IPS-18c (cell line): ENCODE results near the gene DNAH9.

Experiments
- H3K4me3 ChIP-seq: 2 replicates; pipeline ENCODE4 v1.7.0; 2013; ENCODE audit warnings: low read depth, mild to moderate bottlenecking, low read length, moderate library complexity; ENCODE audit not compliant: insufficient read depth
- H3K9me3 ChIP-seq: one replicate; pipeline ENCODE4 v1.6.1; 2013; ENCODE audit warnings: mild to moderate bottlenecking, low read length, moderate library complexity; ENCODE audit not compliant: control insufficient read depth, insufficient read depth

The DNAH9 gene

GRCh38 chr17:11583306-11583992 is 14.8 kb upstream of the DNAH9 start:
- Histone ChIP-seq H3K9me3 (no peaks in the 10 kb centered on the region), H3K4me3 (no peak overlapping the region)

- Histone ChIP-seq H3K4me3 (no peak overlapping the region), H3K9me3 (no peaks in the 10 kb centered on the region)
Measured at GRCh38 chr17:11589716-11590115, 8.6 kb upstream of the DNAH9 start.

- Histone ChIP-seq H3K4me3 (no peak overlapping the region), H3K9me3 (peaks cover 3% of the 10 kb centered on the region)
Measured at GRCh38 chr17:11601661-11602060, 3.4 kb downstream of the DNAH9 start.

GRCh38 chr17:11608396-11608795 is 10.1 kb downstream of the DNAH9 start:
- Histone ChIP-seq H3K9me3 (no peaks in the 10 kb centered on the region), H3K4me3 (no peak overlapping the region)

- Histone ChIP-seq H3K9me3 (no peaks in the 10 kb centered on the region), H3K4me3 (no peak overlapping the region)
Measured at GRCh38 chr17:11610999-11611566, 12.8 kb downstream of the DNAH9 start.

GRCh38 chr17:11612956-11613355 is 14.7 kb downstream of the DNAH9 start:
- Histone ChIP-seq H3K9me3 (no peaks in the 10 kb centered on the region), H3K4me3 (no peak overlapping the region)

- no peaks in the 10 kb centered on the region for H3K9me3 ChIP-seq
- H3K4me3 ChIP-seq: no peak overlapping the region
Measured at GRCh38 chr17:11618861-11619566, 20.7 kb downstream of the DNAH9 start.

GRCh38 chr17:11622492-11622891 is 24.2 kb downstream of the DNAH9 start:
- H3K4me3 ChIP-seq: no peak overlapping the region
- H3K9me3 ChIP-seq: no peaks in the 10 kb centered on the region

GRCh38 chr17:11624976-11625375 is 26.7 kb downstream of the DNAH9 start:
- Histone ChIP-seq H3K4me3 (no peak overlapping the region), H3K9me3 (no peaks in the 10 kb centered on the region)

GRCh38 chr17:11625878-11626277 is 27.6 kb downstream of the DNAH9 start:
- Histone ChIP-seq H3K9me3 (no peaks in the 10 kb centered on the region), H3K4me3 (no peak overlapping the region)

- no peak overlapping the region for H3K4me3 ChIP-seq
- H3K9me3 ChIP-seq: no peaks in the 10 kb centered on the region
Measured at GRCh38 chr17:11627301-11627940, 29.2 kb downstream of the DNAH9 start.

GRCh38 chr17:11628374-11628773 is 30.1 kb downstream of the DNAH9 start:
- no peaks in the 10 kb centered on the region for H3K9me3 ChIP-seq
- no peak overlapping the region for H3K4me3 ChIP-seq

GRCh38 chr17:11628831-11629230 is 30.6 kb downstream of the DNAH9 start:
- H3K4me3 ChIP-seq: no peak overlapping the region
- no peaks in the 10 kb centered on the region for H3K9me3 ChIP-seq

- peaks cover 3% of the 10 kb centered on the region for H3K9me3 ChIP-seq
Measured at GRCh38 chr17:11636771-11637170, 38.5 kb downstream of the DNAH9 start.

GRCh38 chr17:11637796-11638195 is 39.5 kb downstream of the DNAH9 start:
- H3K9me3 ChIP-seq: peaks cover 3% of the 10 kb centered on the region
- H3K4me3 ChIP-seq: no peak overlapping the region

More at GRCh38 chr17:11636771-11637170, 38.5 kb downstream of the DNAH9 start:
- H3K4me3 ChIP-seq: no peak overlapping the region

- H3K9me3 ChIP-seq: peaks cover 3% of the 10 kb centered on the region
- H3K4me3 ChIP-seq: no peak overlapping the region
Measured at GRCh38 chr17:11638700-11639265, 40.5 kb downstream of the DNAH9 start.

- Histone ChIP-seq H3K4me3 (no peak overlapping the region), H3K9me3 (peaks cover 3% of the 10 kb centered on the region)
Measured at GRCh38 chr17:11639736-11640462, 41.6 kb downstream of the DNAH9 start.
